ENCODE data around the gene SDK2.

Gene SDK2

GRCh38 chr17:73528679-73529078 lies 115.6 kb downstream of the SDK2 start:
- DNase-seq: no peak

GRCh38 chr17:73526952-73527351 lies 117.3 kb downstream of the SDK2 start:
- DNase-seq: no peak

- no peak for DNase-seq
Observed at GRCh38 chr17:73524941-73525679, 119.1 kb downstream of the SDK2 start.

- no peak for DNase-seq
Observed at GRCh38 chr17:73522696-73523095, 121.5 kb downstream of the SDK2 start.

DNA sequence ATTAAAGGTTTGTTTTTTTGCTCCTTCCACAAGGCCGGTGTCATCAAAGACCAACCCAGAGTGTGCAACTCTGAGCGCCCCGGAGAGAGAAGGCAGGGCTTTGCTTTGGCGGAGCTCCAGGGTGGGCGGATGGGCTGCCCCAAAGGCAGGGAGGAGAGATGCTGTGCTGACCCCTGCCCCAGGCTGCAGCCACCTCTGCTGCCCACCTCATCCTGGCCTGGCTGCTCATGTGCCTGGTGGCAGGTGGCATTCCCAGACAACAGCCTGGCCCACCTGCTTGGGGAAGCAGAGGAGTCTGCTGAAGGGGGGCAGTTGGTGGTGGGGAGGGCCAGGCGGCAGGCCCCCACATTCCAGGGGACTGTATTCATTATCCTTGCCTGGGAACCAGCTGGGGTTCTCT lies 122.1 kb downstream of the SDK2 start:
- no peak for DNase-seq

DNA sequence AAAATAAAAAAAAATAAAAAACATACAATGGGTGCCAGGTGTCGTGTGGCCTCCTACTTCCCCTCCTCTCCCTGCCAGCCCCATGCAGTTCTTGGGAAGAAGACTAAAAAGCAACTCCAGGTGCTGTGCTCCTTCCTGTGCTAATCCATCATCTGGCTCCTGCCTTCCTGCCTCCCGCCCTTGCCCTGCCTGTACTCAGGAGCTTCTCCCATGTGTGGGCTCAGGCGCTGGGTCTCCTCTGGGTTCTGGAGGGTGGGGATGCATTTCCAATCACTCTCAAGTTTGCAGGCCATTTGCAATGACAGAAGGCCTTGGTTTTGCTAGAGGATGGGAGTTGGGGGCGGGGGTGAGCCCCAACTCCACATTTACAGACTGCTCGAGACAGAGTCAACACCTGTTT lies 122.9 kb downstream of the SDK2 start:
- no peak for DNase-seq

- no peak for DNase-seq
Observed at GRCh38 chr17:73520369-73520761, 123.9 kb downstream of the SDK2 start.

DNA sequence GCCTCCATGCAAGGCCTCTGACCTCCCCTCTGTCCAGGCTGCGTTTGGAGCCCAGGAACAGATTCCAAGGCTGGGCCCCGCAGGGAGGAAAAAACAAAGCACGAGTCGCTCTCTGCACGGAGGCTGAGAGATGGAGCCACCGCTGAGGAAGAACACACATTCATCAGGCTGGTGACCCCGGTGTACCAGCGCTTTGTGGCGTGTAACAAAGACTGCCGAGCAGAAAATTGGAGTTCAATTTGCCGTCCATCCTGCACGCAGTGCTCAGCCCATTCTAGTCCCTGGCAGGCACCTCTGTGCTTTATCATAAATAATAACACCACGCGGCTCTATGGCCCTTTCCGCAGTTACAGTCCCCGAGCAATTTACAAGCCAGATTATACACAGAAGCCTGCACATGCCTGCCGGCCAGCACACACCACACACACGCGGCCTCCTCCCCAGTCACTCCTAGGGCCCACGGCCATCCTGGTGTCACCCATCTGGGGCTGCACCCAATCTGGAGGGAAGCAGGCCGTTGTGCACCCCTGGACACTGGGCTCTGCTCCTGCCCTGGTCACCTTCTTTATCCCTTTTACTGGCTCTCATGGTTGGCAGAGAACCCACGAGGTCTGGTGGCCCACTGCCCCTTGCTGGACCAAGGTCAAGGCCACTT lies 124.4 kb downstream of the SDK2 start:
- DNase-seq: no peak

DNA sequence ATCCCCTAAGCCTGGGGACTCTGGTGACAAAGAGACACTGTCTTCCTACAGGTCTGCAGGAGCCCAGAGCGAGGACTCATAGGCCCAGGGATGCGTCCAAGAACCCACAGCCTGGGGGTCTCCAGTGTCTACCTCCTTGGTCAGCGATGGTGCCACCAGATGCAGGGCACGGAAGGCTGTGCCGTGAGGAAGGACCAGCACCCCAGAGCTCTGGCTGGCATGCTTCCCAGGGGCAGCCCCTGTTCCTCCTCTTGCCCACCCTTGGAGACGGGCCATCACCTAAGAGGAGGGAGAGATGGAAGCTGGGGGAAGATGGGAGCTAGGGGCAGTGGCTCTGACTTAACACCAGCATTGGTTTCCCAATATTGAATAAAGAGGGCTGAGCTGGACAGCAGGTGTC lies 125.2 kb downstream of the SDK2 start:
- no peak for DNase-seq

GRCh38 chr17:73516431-73516830 lies 127.8 kb downstream of the SDK2 start:
- no peak for DNase-seq

DNA sequence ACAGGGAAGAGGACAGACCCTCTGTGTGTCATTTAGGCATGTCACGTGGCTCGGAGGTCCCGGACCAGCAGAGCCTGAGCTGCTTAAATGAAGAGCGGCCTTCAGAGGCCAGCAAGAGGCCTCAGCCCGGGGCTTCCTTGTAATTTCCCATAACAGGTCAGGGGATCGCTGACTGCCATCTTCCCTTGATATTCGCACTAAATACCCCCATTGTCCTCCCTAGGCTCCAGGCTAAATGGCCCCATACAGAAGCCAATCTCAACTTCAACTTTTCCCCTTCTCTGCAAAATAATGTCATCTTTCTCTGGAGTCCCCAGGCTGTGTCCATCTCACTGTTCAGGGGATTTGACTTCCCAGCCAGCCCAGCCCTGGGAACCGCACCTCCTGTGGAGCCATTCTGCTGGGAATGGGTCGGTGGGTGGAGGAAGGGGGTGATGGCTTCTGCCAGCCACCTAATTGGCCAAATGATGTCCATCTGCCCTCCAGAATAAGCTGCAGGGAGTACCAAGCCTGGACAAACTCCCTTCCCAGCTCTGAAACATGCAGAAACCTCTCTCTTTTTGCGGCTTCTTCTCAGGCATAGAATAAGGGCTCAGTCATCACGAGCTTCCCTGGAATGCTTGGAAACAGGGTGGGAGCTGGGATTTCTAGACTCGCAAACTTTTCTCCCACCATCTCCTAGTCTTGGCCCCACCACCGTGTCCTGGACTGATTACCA lies 129.9 kb downstream of the SDK2 start:
- no peak for DNase-seq

- no peak for DNase-seq
Observed at GRCh38 chr17:73513426-73513825, 130.8 kb downstream of the SDK2 start.

DNA sequence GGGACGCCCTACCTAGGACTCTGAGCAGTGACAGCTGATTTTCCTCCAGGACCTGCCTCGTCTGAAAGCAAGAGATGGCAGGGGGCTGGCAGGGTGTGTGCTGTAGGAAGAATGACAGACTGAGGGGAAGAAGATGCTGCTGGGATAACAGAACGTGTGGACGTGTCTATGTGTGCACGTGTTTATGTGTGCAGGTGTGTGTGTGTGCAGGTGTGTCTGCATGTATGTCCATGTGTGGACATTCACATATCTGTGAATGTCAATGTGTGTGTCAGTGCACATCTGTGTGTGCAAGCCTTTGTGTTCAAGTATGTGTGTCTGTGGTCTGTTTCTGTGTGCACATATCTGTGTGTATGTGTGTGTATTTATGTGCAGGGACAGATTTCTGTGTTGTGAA lies 132.5 kb downstream of the SDK2 start:
- DNase-seq: no peak

DNA sequence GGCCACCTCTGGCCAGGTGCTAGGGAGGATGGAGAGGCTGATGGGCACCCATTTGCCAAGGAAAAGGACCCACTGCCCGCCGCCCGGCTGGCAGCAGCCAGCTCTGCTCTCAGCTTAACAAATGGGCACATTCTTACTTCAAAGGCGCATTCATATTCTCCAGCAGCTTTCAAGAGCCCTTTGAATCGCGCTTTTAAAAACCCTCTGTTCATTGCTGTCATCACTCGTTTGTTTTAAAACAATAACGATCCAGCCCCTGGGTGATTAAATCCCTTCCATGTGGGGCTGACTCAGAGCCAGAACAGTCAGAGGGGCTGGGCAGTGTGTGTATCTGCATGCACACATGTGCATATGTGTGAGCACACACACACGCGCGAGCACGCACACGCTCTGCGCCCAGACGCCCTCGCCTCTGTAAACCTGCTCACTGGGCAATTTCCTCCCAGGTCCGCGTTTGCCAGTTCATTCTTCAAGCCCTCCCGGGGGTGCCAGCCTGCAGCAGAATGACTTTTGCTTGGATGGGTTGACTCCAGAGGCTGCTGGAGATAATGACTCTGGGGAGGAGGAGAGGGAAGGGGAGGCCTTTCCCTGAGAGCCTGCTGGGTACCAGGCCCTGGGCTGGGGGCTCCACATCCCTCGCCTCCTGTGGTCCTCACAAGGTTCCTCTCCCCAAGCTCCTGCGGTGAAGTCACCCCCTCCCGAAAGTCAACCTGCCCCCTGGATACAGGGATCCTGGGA lies 133.1 kb downstream of the SDK2 start:
- DNase-seq: no peak

- DNase-seq: no peak
Observed at GRCh38 chr17:73508931-73509605, 135.2 kb downstream of the SDK2 start.

- DNase-seq: no peak
Observed at GRCh38 chr17:73508057-73508930, 136.0 kb downstream of the SDK2 start.

GRCh38 chr17:73506470-73507435 lies 137.5 kb downstream of the SDK2 start:
- no peak for DNase-seq

GRCh38 chr17:73503560-73503959 lies 140.7 kb downstream of the SDK2 start:
- no peak for DNase-seq

- no peak for DNase-seq
Observed at GRCh38 chr17:73500414-73500999, 143.7 kb downstream of the SDK2 start.

GRCh38 chr17:73498886-73499554 lies 145.2 kb downstream of the SDK2 start:
- DNase-seq: no peak

Data from activated CD4-positive, alpha-beta T cell treated with anti-CD3 and anti-CD28 coated beads, Interleukin-10, Interleukin-2, amounts not matched to agents 100 ng/mL and 50 ng/mL, durations not matched to agents 16 hours and 8 hours (primary cell).